AG04450 (cell line): ENCODE results near the gene STIM1. TPM values are rescaled to one million over a fixed set of nuclear protein-coding genes. Genes with fewer than 3 reads are reported as not detected.

Source experiments
- CTCF ChIA-PET: fragments of 300-600, 350-600 bp; formaldehyde crosslinking; extraction: SDS; loops from one replicate; lab custom pipeline; 2022; ENCODE audit warnings: antibody characterized with exemption, inconsistent platforms; lab: Charles Lee
- POLR2A ChIA-PET: fragments of 350-600 bp; formaldehyde crosslinking; extraction: SDS; loops from one replicate; lab custom pipeline; 2021; ENCODE audit warnings: antibody characterized with exemption, inconsistent platforms; lab: Yijun Ruan, JAX
- DNase-seq: peaks from one replicate; pipeline ENCODE4 v3.0.0-alpha.2; 2011; ENCODE audit warnings: low read depth, low spot score
- H3K27ac ChIP-seq: one replicate; pipeline ENCODE4 v1.5.1; 2012; ENCODE audit warnings: low read depth, low read length, control low read depth
- H3K27me3 ChIP-seq: one replicate; pipeline ENCODE4 v1.6.0; 2012; ENCODE audit warnings: low read length; ENCODE audit not compliant: control insufficient read depth, insufficient read depth
- H3K4me3 ChIP-seq: 2 replicates; pipeline ENCODE4 v1.5.1; 2011; ENCODE audit warnings: mild to moderate bottlenecking, low read depth, low read length, control low read depth
- H3K9me3 ChIP-seq: 2 replicates; pipeline ENCODE4 v1.5.1; 2012; ENCODE audit warnings: low read length; ENCODE audit not compliant: control insufficient read depth, insufficient read depth
- CTCF ChIP-seq: IDR thresholded peaks from 2 replicates; pipeline ENCODE4 v1.5.1; 2011; ENCODE audit warnings: low read depth, low read length, control low read depth, inconsistent platforms
- polyA plus RNA-seq: library from polyadenylated mRNA; depleted of rRNA; stranded (reverse); fragments of >200 nt; gene quantifications from 2 replicates; pipeline ENCODE4 v1.2.3, GENCODE V29; 2011

Gene STIM1
- polyA plus RNA-seq, 1 experiment: 23.4 TPM

- peak; percentile 52 for DNase-seq
- TF ChIP-seq CTCF: peak; percentile 91
- H3K9me3 ChIP-seq: no peaks in the 10 kb centered on the region
- CTCF ChIA-PET: interaction anchor here (0.5 to 20.7 kb wide), 82 partner anchors 9 to 613 kb away, joined by 3 to 1559 read pairs (median 5); partner anchors contain the start of genes PGAP2, RHOG and STIM1
- H3K27me3 ChIP-seq: no peaks in the 10 kb centered on the region
- H3K27ac ChIP-seq: no peak overlapping the region
- H3K4me3 ChIP-seq: no peak overlapping the region
- POLR2A ChIA-PET: interaction anchor here (1.9 to 2.1 kb wide), 2 partner anchors 218 to 223 kb away, joined by 9 to 10 read pairs; partner anchors contain the start of gene STIM1
Observed at GRCh38 chr11:4072668-4073285, 217.3 kb downstream of the STIM1 start.

- Histone ChIP-seq H3K4me3 (no peak overlapping the region), H3K9me3 (no peaks in the 10 kb centered on the region), H3K27ac (no peak overlapping the region), H3K27me3 (no peaks in the 10 kb centered on the region)
- no peak for TF ChIP-seq CTCF
- no peak for DNase-seq
- ChIA-PET CTCF (interaction anchor here (0.6 to 20.7 kb wide), 12 partner anchors 11 to 301 kb away, joined by 3 to 1559 read pairs (median 14); partner anchors contain the start of genes RHOG and STIM1), POLR2A (interaction anchor here (1.0 to 1.2 kb wide), 2 partner anchors 219 to 276 kb away, joined by 3 to 5 read pairs; partner anchors contain the start of gene STIM1)
Observed at GRCh38 chr11:4074266-4074665, 218.8 kb downstream of the STIM1 start.

GRCh38 chr11:4076774-4077173, 221.3 kb downstream of the STIM1 start:
- CTCF ChIA-PET: interaction anchor here (20.7 kb wide), 1 partner anchor 228 kb away, joined by 1559 read pairs; the partner anchor contains the start of genes RHOG and STIM1

GRCh38 chr11:4083198-4083597, 227.7 kb downstream of the STIM1 start:
- Histone ChIP-seq H3K4me3 (no peak overlapping the region), H3K27ac (no peak overlapping the region), H3K27me3 (no peaks in the 10 kb centered on the region), H3K9me3 (no peaks in the 10 kb centered on the region)
- no peak for TF ChIP-seq CTCF
- CTCF ChIA-PET: interaction anchor here (3.1 to 20.7 kb wide), 3 partner anchors 10 to 234 kb away, joined by 30 to 1559 read pairs (median 32); partner anchors contain the start of genes RHOG and STIM1
- POLR2A ChIA-PET: no interaction called here
- DNase-seq: no peak

More at GRCh38 chr11:4076774-4077173, 221.3 kb downstream of the STIM1 start:
- no peak overlapping the region for H3K4me3 ChIP-seq
- H3K27ac ChIP-seq: no peak overlapping the region
- POLR2A ChIA-PET: no interaction called here
- DNase-seq: no peak
- no peaks in the 10 kb centered on the region for H3K27me3 ChIP-seq
- no peak for TF ChIP-seq CTCF
- H3K9me3 ChIP-seq: no peaks in the 10 kb centered on the region

- H3K27me3 ChIP-seq: no peaks in the 10 kb centered on the region
- CTCF ChIA-PET: interaction anchor here (0.9 to 3.6 kb wide), 4 partner anchors 11 to 243 kb away, joined by 4 to 30 read pairs (median 5); no protein-coding TSS in a partner anchor
- H3K27ac ChIP-seq: no peak overlapping the region
- no peaks in the 10 kb centered on the region for H3K9me3 ChIP-seq
- DNase-seq: no peak
- POLR2A ChIA-PET: no interaction called here
- H3K4me3 ChIP-seq: no peak overlapping the region
- TF ChIP-seq CTCF: no peak
Observed at GRCh38 chr11:4084406-4085125, 229.1 kb downstream of the STIM1 start.
